ENCODE measurements around the gene FAM89B.

FAM89B gene

DNA sequence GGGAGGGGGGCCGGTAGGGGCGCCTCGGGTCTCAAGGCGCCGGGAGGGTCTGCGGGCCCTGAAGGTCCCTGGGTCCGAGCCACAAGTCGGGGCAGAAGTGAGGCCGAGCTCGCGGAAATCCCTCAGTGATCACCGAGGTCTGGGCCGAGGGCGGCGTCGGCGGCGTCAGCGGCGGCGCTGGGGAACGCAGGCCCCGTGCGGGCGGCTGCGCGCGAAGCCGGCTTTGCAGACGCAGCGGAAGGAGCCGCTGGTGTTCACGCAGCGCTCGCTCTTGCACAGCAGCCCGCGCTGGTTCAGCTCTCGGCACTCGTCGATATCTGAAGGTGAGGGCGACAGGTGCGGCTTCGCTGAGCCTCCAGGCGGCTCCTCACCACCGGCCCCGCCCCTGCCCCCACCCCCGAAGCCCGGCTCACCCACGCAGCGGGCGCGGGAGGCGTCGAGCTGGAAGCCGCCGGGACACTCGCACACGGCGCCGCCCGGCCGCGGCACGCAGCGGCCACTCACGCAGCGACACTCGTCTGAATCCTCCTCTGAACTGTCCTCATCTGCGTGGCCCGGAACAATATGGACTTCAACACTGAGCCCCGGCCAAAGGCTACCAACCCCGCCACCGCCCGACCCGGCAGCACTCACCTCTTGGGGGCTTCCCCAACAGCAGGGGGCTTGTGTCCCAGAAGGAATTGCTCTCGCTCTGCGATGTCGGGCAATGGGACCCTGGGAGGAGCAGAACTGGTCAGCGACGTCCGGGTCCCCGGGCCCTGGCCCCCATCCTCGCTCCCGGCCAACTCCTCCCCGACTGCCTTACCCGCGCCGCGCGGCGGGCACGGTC lies 33.2 kb upstream of the FAM89B start:
- DNase-seq (ENCODE audit: extremely low read depth in 1 of 2, low read depth in 1 of 2): no peak

DNA sequence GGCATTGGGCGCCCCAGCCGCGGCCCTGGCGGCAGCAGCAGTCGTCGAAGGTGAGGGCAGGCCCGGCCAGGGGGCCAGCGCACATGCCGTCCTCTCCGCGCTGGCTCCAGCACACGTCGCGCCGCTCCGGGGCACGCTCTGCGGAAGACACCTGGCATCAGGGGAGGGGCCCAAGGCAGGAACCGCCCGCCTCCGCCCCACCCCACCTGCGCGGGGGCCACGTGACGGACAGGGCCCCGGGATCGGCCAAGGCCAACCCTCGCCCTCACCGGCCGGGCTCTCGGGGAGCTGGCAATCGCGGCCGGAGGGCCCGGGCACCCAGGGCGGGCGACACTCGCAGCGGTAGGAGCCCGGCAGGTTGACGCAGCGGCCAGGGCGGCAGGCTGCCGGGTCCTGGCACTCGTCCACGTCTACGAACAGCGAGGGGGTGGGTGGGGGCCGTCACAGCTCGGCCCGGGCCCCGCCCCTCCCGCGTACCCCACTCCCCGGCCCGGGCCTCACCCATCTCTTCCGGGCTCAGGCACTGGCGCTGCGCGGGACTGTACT lies 32.5 kb upstream of the FAM89B start:
- no peak for DNase-seq (ENCODE audit: extremely low read depth in 1 of 2, low read depth in 1 of 2)

DNA sequence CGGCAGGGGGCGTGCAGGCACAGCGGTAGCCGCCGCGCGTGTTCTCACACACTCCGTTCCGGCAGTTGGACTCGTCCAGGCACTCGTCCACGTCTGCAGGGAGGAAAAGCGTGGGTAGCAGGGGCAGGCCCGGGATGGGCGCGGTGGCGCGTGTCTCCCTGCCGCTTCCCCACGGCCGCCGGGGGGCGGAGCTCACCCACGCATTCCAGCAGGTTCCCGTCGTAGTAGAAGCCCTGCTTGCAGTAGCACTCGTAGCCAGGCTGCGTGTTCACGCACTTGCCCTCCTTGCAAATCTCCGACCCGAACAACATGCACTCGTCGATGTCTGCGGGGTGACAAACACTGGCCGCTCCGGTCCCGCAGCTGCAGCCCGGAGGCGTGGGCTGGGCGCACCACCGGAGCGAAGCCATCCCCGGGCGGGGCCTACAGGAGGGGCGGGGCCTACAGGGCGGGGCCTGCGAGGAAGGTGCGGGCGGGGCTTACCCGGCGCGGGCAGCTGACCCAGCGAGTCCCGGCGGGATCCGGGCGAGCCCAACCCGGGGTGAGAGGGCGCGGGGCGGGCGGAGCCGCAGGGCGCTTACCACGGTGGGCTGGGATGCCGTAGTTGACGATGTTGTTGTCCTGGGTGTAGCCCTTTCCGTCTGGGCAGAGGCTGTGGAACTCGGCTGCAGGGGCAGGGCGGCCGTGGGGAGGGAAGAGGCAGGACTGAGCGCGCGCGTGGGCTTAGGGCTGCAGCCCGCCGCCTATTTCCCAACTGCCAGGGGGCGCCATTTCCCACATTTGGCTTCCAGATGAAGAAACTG lies 31.8 kb upstream of the FAM89B start:
- peak; percentile 71 to 77 for DNase-seq (ENCODE audit: extremely low read depth in 1 of 2, low read depth in 1 of 2)

DNA sequence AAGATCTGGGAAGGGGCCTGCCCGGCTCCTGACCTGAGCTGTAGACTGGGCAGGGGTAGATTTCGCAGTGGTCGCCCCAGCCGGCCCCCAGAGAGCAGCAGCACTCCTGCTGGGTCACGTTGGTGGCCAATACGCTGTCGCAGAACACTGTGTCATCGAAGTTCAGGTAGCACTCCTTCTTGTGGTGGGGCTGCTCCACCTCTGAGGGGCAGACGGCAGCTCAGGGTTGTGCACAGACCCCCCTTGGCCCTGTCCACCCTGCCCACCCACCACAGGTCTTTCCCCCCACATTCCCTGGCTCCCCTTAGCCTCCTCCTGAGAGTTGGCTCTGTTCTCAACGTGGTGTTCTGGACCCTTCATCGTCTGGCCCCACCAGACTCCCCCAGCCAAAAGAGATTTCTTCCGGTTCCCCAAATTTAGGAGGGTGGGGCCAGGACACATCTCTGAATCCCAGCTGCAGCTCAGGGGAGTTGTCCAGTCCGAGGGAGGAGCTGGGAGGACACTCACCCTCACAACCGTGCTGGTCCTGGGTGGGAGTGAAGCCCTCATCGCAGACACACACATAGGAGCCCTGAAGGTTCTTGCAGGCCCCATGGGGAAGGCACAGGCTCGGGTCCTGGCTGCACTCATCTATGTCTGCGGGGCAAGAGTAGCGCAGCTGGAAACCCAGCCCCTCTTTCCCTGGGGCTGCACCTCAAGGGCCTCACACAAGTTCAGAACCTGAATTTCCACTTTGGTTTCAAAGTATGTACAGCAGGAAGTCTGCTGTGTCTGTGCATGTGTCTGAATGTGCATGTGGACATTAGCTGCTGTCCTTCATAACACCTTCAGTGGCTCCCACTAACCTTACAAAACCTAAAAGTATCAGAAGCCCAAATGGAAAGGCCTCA lies 31.0 kb upstream of the FAM89B start:
- DNase-seq (ENCODE audit: extremely low read depth in 1 of 2, low read depth in 1 of 2): no peak

DNA sequence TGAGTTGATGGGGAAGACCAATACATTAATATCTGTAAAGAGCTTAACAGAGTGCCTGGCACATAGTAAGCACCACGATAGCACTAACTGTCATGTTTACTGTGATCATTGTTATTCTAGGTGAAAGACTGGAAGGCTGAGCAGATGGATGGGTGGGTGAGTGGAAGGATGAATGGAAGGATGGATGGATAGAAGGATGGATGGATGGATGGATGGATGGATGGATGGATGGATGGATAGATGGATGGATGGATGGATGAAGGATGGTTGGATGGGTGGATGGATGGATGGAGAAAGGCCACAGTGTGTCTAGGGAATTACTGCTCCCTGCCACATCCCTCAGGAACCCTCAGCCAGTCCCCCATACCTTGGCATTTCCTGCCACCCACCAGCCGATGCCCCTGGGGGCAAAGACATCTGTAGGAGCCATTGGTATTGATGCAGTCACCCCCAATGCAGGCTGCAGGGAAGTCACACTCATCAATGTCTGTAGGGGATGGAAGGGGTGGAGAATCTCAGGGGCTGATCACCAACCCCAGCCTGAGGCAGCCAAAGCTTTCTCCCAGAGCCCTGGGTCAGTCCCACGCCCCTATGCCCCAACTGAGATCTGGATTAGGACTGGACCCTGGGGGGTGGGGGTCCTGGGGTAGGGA lies 29.5 kb upstream of the FAM89B start:
- DNase-seq (ENCODE audit: extremely low read depth in 1 of 2, low read depth in 1 of 2): no peak

DNA sequence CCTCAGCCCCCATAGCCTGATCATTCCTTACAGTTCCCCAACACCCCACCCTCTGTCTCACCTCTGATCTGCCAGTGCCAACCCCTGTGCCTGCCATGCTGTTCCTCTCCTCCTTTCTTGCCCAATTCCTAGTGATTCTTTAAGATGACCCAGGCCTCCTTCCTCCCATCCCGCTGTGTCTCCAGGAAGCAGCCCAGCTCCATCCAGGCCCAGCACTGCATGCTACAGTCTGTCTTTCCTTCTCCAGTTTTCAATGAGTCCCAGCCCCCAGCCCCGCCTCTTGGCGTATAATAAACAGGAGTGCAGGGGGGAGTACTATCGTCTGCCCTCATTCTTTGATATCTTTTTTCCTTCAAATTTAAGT lies 26.5 kb upstream of the FAM89B start:
- DNase-seq (ENCODE audit: extremely low read depth in 1 of 2, low read depth in 1 of 2): no peak

DNA sequence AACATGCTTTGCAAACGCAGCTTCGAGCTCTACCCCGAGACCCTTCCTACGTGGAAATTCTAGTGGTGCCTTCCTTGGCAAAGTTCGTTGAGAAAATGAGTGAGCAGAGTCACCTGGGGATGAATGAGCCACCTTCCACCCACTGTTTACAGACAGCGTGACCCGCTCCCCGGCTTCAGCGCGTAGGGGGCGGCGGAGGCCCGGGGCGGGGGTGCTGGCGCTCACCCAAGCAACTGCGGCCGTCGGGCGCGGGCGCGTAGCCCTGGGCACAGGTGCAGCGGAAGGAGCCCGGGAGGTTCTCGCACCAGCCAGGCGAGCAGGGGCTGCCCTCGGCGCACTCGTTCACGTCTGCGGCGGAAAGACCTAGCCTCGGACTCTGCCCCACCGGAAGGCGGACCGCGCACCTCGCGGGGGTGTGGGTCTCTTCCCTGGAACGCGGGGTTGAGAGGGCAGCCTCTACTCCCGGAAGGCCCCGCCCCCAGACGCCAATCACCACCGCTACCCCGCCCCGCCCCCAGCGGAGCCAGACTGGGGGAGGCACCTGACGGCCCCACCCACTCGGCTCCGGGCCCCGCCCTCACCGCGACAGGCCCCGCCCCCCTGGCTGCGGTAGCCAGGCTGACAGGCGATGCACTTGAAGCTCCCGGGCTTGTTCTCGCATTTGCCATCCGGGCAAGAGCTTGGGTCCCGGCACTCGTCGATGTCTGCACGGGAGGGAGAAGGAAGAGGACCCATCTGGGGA lies 25.9 kb upstream of the FAM89B start:
- peak; percentile 92 to 96 for DNase-seq (ENCODE audit: extremely low read depth in 1 of 2, low read depth in 1 of 2)

DNA sequence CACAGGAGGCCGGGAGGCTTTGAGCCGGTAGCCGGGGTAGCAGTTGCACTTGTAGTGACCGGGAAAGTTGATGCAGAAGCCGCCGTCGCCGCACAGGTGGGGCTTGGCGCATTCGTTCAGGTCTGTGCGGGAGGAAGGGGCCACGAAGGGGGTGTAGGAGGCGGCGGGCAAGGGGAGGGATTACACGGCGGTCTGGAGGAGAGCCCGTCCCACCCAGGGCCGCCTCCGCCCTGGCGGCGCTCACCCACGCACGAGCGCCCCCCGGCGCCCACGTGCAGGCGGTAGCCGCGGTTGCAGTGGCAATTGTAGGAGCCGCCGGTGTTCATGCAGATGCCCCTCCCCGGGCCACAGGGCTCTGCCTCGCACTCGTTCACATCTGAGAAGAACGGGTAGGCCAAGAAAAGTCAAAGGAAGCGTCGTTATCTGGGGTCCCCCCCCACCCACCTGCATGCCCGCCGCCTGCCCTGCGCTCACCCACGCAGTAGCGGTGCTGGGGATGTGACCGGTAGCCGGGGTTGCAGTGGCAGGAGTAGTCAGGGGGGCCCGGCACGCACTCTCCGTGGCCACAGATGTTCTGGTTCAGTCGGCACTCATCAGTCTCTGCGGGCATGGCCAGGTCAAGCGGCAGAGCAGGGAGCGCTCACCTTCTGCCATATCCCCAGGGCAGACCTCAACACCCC lies 24.8 kb upstream of the FAM89B start:
- DNase-seq (ENCODE audit: extremely low read depth in 1 of 2, low read depth in 1 of 2): no peak

DNA sequence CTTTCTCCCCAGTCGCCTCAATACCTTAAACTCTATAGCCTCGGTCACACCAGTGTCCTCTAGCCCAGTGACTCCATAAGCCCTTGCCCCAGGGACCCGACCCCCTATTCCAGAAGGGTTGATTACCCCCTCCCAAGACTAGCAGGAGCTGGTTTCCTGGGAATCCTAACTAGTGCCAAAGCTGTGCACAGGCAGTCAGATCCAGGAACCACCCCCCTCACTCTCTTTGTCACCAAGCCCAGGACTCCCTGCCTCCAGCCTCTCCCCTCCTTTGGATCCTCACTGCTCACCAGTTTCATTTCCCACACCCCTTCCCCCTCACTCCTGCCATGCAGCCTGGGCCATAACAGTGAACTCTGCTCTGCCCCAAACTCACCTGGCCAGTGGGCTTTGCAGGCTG lies 23.9 kb upstream of the FAM89B start:
- DNase-seq (ENCODE audit: extremely low read depth in 1 of 2, low read depth in 1 of 2): no peak

DNA sequence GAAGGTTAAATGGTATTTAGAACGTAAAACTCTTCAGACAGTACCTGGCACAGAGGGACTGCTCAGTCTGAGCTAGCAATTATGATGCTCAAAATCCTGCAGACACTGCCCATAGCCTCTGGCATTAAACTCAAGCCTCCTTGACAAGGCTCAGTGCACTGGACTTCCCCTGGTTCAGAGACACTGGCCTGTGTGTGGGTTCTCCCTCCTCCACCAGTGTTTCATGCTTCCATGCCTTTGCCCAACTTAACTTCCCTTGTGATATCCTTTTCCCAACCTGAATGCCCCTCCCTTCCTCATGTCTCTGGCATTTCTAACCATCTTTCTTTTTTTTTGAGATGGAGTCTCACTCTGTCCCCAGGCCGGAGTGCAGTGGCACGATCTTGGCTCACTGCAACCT lies 23.2 kb upstream of the FAM89B start:
- DNase-seq (ENCODE audit: extremely low read depth in 1 of 2, low read depth in 1 of 2): no peak

DNA sequence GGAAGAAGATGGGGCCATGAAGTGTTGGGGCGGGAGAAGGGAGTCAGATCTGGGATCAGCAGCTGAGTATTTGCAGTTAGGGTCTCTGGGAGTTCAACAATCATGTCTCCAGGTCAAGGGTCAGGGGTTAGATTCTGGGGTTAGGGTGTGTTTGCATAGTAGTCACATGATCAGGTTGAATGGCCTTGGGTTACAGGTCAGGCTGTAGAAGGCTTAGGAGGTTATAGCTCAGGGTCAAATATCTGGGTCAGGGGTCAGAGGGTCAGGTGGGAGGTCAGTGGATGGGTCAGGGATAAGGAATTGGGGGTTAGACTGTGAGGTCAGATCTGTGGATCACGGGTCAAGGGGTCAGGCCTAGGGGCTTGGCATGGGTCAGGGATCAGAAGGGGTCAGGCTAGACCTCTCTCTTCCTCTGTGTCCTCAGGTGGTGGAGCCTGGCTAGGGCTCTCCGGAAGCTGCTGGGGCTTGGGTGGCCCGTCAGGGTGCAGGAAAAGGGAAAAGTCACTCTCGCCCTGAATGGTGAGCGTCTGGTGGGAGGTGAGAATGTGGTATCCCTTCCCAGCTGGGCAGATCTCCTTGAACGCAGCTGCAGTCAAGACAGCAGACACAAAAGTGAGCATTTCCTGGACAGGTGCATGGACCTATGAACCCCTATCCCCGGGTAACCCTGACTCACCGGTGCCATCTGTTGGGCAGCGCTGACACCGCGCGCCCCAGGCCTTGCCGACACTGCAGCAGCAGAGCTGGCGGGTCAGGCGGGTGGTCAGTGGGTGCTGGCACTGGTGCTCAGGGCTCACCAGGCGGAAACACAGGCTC lies 20.6 kb upstream of the FAM89B start:
- DNase-seq (ENCODE audit: extremely low read depth in 1 of 2, low read depth in 1 of 2): no peak

DNA sequence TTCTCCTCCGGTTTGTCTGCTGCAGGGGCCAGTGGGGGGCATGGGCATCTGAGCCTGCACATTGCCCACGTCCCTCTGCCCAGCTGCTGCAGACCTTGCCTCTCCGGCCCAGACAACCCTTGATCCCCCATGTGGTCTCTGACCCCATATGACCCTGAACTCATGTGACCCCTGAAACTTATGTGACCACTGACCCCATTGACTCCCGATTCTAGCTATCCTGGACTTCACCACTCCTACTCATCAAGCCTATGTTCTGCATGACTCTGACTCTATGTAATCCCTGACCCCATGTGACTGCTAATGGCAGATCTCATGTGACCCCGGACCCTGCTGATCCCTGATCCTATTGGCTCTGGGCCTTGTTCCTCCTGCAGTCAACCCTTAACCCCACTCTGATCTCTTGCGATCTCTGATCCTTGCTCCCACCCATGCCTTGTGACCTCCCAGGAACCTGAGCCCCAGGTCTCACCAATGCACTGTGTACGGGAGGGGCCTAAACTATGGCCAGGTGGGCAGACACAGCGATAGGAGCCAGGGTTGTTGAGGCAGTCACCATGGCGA lies 19.9 kb upstream of the FAM89B start:
- DNase-seq (ENCODE audit: extremely low read depth in 1 of 2, low read depth in 1 of 2): no peak

DNA sequence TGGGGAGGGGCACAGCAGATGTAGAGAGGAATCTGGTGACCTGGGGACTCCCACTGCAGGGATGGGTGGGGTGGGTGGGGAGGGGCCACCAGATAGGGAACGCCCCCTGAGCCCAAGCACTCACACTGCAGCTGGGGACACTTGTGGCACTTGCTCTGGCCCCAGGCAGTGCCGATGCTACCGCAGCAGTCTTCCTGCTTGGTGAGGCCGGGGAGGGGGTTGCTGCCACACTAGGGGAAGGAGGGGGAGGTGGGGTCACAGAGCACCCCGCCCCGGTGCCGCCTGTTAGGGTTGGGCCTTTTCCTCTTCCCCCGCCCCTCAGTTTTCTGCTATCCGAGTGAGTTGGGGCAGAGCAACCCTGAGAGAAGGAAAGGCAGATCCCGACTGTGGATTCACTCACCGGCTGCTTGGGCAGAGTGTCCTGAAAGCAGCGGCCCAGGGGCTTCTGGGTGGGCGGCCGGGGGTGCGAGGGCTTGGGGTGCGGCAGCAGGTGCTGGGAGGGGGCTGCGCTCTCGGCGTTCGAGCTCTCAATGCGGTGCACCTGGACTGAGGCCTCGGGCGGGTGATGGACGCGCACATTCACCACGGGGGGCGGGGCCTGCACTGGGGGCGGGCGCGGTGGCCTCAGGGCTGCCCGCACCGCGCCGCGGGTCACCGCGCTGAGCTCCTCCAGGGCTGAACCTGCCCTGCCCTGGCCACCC lies 18.9 kb upstream of the FAM89B start:
- no peak for DNase-seq (ENCODE audit: extremely low read depth in 1 of 2, low read depth in 1 of 2)

DNA sequence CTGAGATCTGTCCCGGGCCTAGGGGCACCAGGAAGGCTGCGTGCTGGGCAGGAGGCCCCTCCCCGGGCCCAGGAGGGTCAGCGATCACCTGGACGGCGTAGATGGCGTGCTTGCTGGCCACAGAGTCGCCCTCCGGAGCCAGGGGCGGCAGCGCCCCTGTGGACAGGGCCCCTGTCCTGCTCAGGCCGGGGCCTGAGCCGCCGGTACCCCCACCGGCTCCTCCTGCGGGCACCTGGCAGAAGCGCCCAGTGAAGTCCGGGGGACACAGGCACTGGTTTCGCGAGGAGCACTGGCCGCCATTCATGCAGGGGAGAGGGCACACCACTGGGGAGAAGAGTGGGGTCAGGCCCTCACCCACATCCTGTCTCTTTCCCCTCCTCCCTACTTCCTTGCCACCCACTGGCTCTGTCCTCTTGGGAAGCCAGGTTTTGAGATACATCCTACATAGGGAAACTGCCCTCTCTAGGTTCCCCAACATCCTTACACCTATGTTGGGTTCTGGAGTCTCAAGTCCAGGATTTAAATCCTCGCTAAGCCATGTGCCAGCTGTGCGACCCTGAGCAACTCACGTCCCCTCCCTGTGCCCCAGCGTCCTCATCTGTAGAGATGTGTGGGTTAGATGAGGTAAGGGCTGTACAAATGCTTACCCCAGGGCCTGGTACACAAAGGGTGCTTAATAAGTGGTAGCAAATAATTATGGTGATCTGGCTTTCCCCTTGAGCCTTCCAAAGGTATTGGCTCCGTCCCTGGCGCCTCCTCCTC lies 18.1 kb upstream of the FAM89B start:
- DNase-seq (ENCODE audit: extremely low read depth in 1 of 2, low read depth in 1 of 2): no peak

DNA sequence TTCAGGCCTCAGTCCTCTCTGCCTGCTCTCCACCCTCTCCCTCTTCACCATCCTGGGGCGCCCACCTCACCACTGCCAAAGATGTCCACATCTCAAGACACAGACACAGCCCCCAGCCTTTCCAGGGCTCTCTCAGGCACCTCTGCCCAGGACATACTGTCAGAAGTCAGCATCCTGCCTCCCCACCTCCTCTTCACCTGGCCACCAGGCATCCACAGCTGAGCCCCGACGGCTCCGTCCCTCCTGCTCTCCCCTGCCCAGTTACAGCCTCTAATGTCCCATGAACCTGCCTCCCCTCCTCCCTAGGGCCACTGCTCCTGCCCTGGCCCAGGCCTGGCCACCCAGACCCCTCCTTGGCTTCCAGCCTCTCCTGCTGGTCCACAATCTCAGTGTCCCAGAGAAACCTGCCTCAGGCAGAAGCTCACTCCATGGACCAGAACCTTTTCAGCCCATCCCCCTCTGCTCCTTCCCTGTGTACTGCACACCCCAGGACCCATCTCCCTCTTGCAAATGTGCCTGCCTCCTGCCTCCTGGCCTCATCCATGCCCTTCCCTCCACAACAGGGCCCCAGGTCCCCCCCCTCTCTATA lies 17.4 kb upstream of the FAM89B start:
- DNase-seq (ENCODE audit: extremely low read depth in 1 of 2, low read depth in 1 of 2): no peak

DNA sequence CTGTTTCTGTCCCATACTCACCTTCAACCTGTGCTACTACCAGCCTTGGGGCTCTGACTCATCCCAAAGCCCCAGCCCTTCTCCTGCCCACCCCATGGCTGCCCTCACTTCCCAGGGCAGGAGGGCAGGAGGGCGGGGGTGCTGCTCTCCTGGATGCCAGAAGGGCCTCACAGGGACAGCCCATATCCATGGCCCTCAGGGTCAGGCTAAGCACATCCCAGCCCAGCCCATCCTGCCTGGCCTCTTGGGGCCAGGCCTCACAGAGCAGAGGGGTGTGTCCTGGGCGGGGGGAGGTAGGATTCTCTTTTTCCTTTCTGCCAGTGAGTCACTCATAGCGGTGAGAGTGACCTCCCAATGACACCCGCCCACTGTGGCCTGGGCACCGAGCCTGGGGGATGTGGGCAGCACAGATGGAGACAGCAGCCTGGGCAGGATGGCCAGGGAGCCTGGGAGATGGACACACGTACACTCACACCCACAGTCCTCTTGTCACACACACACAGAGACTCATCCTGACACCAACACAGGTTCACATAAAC lies 16.6 kb upstream of the FAM89B start:
- DNase-seq (ENCODE audit: extremely low read depth in 1 of 2, low read depth in 1 of 2): no peak

All from stimulated activated CD8-positive, alpha-beta memory T cell treated with anti-CD3 and anti-CD28 coated beads, Interleukin-7, amount 100 ng/mL, for 48 hours (primary cell).